ENCODE measurements around the gene ZNF740. TPM values are rescaled to one million over a fixed set of nuclear protein-coding genes. Genes with fewer than 3 reads are reported as not detected.
"Not testable (repeated sequence)": the region's sequence is repeated elsewhere in the genome, so short reads cannot be mapped to it uniquely, and the experiment has no call there.

Gene ZNF740
- total RNA-seq, 1 donor = 14.0 TPM

DNA sequence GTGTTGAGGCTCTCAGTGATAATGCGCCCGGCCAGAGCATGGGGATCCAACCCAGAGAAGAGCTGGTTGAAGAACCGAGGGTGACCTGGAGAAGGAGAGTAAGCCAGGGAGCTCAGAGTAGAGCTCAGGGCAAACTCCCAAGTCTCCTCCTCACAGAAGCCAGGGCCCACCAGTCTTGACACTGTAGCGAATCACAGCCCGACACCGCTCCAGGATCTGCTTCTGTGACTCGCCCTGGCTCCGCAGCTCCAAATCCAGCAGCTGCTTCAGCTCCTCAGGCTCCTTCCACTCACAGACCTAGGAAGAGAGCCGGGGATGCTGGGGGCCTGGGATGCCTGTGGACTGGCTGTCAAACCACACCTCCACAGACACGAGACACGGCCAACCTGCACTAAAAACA is 8.2 kb upstream of the ZNF740 start:
- DNase-seq (ENCODE audit: low read depth in 2 of 3, low spot score in 2 of 3) = no peak

- DNase-seq (ENCODE audit: low read depth in 2 of 3, low spot score in 2 of 3) = no peak
These were observed 7.3 kb upstream of the ZNF740 start for GRCh38 chr12:53173085-53173715.

DNA sequence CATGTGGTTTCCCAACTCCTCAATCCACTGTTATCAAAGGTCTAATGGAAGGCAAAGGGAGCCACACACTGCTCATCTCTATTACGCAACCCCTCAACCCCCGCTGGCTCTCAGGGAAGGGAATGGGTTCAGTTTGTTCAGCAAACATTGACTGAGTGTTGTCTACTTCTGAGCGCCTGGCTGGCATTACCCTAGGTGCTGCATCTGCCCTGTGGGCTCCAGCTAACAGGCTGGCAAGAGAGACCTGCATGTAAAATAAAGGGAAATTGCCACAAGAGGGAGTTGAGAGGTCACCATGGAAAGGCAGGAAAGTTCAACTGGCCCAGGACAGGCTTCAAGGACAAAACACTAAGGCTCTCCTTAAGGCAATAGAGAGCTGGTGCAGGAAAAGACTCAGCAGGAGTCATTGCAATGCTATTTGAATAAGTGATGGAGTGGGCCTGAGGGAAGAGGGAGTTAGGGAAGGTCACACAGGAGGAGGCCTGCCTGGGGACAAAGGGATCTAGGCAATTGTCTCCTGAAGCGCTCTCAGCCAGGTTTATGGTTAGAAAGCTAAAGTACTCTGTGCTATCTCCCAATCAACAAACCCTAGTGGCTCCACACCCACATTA is 5.5 kb upstream of the ZNF740 start:
- DNase-seq (ENCODE audit: low read depth in 2 of 3, low spot score in 2 of 3) = peak in 1 of 3 donors; percentile 36

GRCh38 chr12:53176750-53177149 is 3.8 kb upstream of the ZNF740 start:
- DNase-seq (ENCODE audit: low read depth in 2 of 3, low spot score in 2 of 3) = no peak

GRCh38 chr12:53177447-53177846 is 3.1 kb upstream of the ZNF740 start:
- not testable (repeated sequence) for DNase-seq (ENCODE audit: low read depth in 2 of 3, low spot score in 2 of 3)

- not testable (repeated sequence) for DNase-seq (ENCODE audit: low read depth in 2 of 3, low spot score in 2 of 3)
These were observed 1.7 kb upstream of the ZNF740 start for GRCh38 chr12:53178803-53179202.

GRCh38 chr12:53179687-53180219 is 769 bp upstream of the ZNF740 start:
- DNase-seq (ENCODE audit: low read depth in 2 of 3, low spot score in 2 of 3) = no peak

GRCh38 chr12:53180931-53181645 is 566 bp downstream of the ZNF740 start:
- no peak for DNase-seq (ENCODE audit: low read depth in 2 of 3, low spot score in 2 of 3)

DNA sequence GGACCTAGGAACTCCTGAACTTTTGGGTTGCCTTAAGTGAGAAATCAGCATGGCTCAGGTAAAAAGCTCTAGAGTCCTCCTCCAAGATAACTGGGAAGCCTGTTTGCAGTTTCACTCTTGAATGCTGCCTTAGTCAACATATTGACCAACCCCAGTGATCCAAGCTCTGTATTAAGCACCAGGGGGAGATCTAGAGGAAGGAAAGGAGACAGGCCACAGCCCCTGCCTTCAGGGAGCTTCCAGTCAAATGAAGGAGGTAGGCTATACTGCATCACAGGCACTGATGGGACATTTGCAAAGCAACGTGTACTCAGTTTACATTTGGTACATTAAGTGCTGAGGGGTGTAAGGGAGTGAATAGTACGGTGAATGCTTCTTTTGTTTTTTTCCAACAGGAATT is 1.4 kb downstream of the ZNF740 start:
- DNase-seq (ENCODE audit: low read depth in 2 of 3, low spot score in 2 of 3) = no peak

DNA sequence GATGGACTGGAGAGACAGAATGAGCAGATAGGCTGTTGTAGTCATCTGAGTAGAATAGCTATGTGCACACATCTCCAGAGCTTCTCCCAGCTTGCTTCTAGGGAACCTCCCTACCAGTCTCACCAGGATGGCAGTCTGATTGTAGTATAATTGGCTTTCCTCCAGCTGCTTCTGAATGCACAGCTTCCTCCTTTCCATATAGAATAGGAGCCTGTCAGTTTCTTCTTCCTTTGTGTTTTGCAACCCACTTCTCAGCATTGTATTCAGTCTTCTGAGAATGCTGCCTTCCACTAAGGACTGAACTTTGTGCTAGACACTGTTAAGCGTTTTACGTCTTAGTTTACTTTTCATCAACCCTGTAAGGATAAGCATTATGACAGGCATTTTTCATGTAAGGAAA is 2.4 kb downstream of the ZNF740 start:
- no peak for DNase-seq (ENCODE audit: low read depth in 2 of 3, low spot score in 2 of 3)

DNA sequence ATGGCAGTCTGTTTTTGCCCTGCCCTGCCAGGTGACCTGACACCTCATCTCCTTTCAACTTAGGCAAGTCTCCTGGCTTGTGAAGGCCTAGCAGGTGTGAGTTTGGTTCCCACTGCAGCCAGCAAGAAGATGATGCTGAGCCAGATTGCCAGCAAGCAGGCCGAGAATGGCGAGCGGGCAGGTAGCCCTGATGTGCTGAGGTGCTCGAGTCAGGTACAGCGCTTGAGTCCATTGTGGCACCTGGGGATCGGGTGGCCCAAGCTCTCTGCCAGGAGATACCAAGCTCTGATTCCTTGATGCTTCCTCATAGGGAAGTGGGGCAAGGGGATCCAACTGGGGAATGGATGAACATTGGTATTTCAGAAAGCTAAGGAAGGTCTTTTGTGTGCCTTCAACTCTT is 4.3 kb downstream of the ZNF740 start:
- no peak for DNase-seq (ENCODE audit: low read depth in 2 of 3, low spot score in 2 of 3)

GRCh38 chr12:53185582-53186153 is 5.1 kb downstream of the ZNF740 start:
- DNase-seq (ENCODE audit: low read depth in 2 of 3, low spot score in 2 of 3) = no peak

DNA sequence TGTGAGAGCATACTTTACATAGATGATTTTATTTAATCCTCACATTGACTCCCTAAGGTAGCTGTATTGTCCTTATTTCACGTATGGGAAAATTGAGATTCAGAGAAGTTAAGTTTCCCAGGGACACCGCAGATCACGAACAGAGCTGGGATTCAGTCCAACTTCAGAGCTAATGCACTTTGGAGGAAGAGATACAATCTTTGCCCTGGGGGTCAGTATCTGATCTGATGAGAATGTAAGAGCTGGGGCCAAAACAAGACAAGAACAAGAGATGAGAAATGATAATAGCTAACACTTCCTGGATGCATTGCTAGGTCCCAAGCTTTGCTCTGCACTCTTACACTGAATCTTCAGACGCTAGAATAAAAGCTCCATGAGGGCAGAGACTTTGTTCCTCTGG is 6.2 kb downstream of the ZNF740 start:
- DNase-seq (ENCODE audit: low read depth in 2 of 3, low spot score in 2 of 3) = no peak

DNA sequence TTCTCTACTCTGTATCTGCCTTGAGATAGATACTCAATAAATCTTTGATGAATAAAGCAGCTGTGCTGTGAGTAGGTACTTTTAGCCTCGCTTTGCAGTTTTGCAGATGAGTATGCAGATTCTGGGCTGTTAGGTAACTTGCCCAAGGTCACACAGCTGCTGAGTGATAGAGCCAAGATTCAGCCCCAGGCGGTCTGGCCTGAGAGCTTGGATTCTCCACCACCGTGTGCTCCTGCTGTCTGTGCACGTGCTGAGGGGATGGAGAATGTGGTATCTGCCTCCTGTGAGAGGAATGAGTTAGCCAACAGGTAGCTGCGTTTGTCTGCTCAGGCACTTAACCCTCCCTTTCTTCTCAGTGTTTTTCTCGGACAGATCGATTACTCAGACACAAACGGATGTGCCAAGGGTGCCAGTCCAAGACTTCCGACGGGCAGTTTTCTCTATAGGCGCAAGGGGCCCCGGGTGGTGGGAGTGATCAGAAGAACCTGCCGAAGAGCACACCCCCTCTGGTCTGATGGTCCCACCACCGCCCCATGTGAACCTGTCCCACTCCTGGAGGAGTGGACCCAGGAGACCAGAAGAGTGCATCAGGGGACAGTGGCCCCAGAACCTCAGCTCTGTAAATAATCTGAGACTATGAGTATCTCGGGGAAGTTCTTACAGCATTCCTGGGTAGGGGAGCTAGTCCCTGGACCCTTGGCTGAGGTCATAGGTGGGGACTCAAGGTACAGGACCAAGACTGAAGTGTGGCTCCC is 6.8 kb downstream of the ZNF740 start:
- no peak for DNase-seq (ENCODE audit: low read depth in 2 of 3, low spot score in 2 of 3)

- DNase-seq (ENCODE audit: low read depth in 2 of 3, low spot score in 2 of 3) = peak in 1 of 3 donors; percentile 42
These were observed 9.7 kb downstream of the ZNF740 start for GRCh38 chr12:53190108-53190729.

DNA sequence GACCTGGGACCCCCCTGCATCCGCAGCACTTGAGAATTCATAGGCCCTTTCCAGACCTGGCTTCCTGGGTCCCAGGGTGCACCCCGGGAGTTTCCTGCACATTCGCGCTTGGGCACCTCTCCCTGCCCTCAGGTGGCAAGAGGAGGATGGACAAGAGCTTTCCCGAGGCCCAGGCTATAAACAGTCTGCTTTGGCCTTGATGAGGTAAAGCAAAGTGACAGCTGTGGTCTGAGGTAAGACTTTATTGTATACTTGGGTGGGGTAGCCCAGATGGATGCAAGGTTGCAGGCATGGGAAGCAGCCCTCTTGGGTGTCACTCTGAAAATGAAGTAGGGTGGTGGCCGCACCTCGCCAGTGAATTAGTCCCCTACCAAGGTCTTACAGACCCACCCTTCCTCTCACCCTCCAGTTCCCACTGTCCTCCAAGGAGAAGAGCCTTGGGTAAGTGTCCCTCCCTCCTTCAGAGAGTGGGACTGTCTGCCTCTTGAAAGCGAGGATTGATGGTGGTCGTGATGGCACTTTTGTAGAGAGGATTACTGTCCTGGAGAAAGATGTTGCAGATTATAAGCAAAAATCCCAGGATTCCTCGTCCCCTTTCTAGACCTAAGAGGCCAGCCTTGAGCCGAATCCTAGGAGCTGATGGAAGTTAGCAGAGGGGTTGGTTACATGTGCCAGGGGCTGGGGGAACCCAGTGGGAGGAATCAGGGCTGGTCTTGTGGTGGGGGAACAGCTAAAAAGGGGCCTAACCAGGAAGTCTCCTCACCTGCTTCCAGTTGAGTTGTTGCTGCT is 10.8 kb downstream of the ZNF740 start:
- no peak for DNase-seq (ENCODE audit: low read depth in 2 of 3, low spot score in 2 of 3)

GRCh38 chr12:53191885-53192530 is 11.5 kb downstream of the ZNF740 start:
- no peak for DNase-seq (ENCODE audit: low read depth in 2 of 3, low spot score in 2 of 3)

GRCh38 chr12:53192531-53193021 is 12.1 kb downstream of the ZNF740 start:
- DNase-seq (ENCODE audit: low read depth in 2 of 3, low spot score in 2 of 3) = no peak

- no peak for DNase-seq (ENCODE audit: low read depth in 2 of 3, low spot score in 2 of 3)
These were observed 12.5 kb downstream of the ZNF740 start for GRCh38 chr12:53193040-53193439.

Measured in hematopoietic multipotent progenitor cell (in vitro differentiated cells).